SJSA1 (cell line): Measurements from ENCODE around the gene FOCAD. TPM values are rescaled to one million over a fixed set of nuclear protein-coding genes. Genes with fewer than 3 reads are reported as not detected.
A peak's percentile ranks its signal among the peaks of the same experiment; 100 is the strongest.
"Not testable (repeated sequence)": the region's sequence is repeated elsewhere in the genome, so short reads cannot be mapped to it uniquely, and the experiment has no call there.

Source experiments
- DNase-seq, 2 experiments: peaks; one replicate each; pipeline ENCODE4 v3.0.0-alpha.2; 2015 to 2020; ENCODE audit warnings: low spot score in 2 of 2, low read depth in 1 of 2
- H3K27ac ChIP-seq: fragments of 250-450 bp; sonication (Bioruptor Pico); 2 replicates; pipeline ENCODE4 v1.5.1; 2020; ENCODE audit warnings: mild to moderate bottlenecking, moderate library complexity
- H3K27me3 ChIP-seq: fragments of 250-450 bp; sonication (Bioruptor Pico); replicated peaks from 2 replicates; pipeline ENCODE4 v1.5.1; 2020; ENCODE audit warnings: mild to moderate bottlenecking, moderate library complexity
- H3K36me3 ChIP-seq: fragments of 250-450 bp; sonication (Bioruptor Pico); 2 replicates; pipeline ENCODE4 v1.5.1; 2020; ENCODE audit warnings: mild to moderate bottlenecking
- H3K4me1 ChIP-seq: fragments of 250-450 bp; sonication (Bioruptor Pico); replicated peaks from 2 replicates; pipeline ENCODE4 v1.6.1; 2021; ENCODE audit warnings: mild to moderate bottlenecking
- H3K4me3 ChIP-seq: fragments of 250-450 bp; sonication (Bioruptor Pico); 2 replicates; pipeline ENCODE4 v1.5.1; 2020; ENCODE audit warnings: mild to moderate bottlenecking
- H3K9me3 ChIP-seq: fragments of 250-450 bp; sonication (Bioruptor Pico); replicated peaks from 2 replicates; pipeline ENCODE4 v1.5.1; 2020; ENCODE audit warnings: mild to moderate bottlenecking
- total RNA-seq: library from RNA; depleted of rRNA; stranded (reverse); fragments of >200 nt; shearing (Covaris generic); gene quantifications from 2 replicates; pipeline ENCODE4 v1.2.3, GENCODE V29; 2014

The FOCAD gene
- total RNA-seq, 1 experiment from 2014 or later: 25.0 TPM

- H3K4me1 ChIP-seq, H3K36me3 ChIP-seq, H3K9me3 ChIP-seq, H3K4me3 ChIP-seq, DNase-seq, H3K27me3 ChIP-seq, H3K27ac ChIP-seq: not testable (repeated sequence)
Measured at GRCh38 chr9:20974191-20974938, 290.3 kb downstream of the FOCAD start.

GRCh38 chr9:20978249-20978648 is 294.2 kb downstream of the FOCAD start:
- no peak for DNase-seq
- Histone ChIP-seq H3K4me1 (peaks cover 22% of the 10 kb centered on the region), H3K4me3 (no peak overlapping the region), H3K27ac (no peak overlapping the region), H3K36me3 (peaks cover 4% of the 10 kb centered on the region; the same call in 1 of the 2 replicates), H3K9me3 (no peaks in the 10 kb centered on the region), H3K27me3 (no peaks in the 10 kb centered on the region)

- Histone ChIP-seq H3K9me3 (no peaks in the 10 kb centered on the region), H3K36me3 (peaks cover 4% of the 10 kb centered on the region; the same call in 1 of the 2 replicates), H3K27ac (peak overlapping the region; percentile 82), H3K4me3 (no peak overlapping the region), H3K4me1 (peaks cover 22% of the 10 kb centered on the region), H3K27me3 (no peaks in the 10 kb centered on the region)
- peak in 1 of 2 experiments; percentile 60 for DNase-seq
Measured at GRCh38 chr9:20980832-20981455, 296.9 kb downstream of the FOCAD start.

- Histone ChIP-seq H3K4me1 (peaks cover 22% of the 10 kb centered on the region), H3K27ac (peak overlapping the region; percentile 82), H3K36me3 (peaks cover 4% of the 10 kb centered on the region; the same call in 1 of the 2 replicates), H3K27me3 (no peaks in the 10 kb centered on the region), H3K4me3 (no peak overlapping the region), H3K9me3 (no peaks in the 10 kb centered on the region)
- peak; percentile 64 to 83 for DNase-seq
Measured at GRCh38 chr9:20981486-20981885, 297.4 kb downstream of the FOCAD start.

- Histone ChIP-seq H3K4me1 (peaks cover 22% of the 10 kb centered on the region), H3K36me3 (peaks cover 4% of the 10 kb centered on the region; the same call in 1 of the 2 replicates), H3K4me3 (no peak overlapping the region), H3K9me3 (no peaks in the 10 kb centered on the region), H3K27ac (no peak overlapping the region), H3K27me3 (no peaks in the 10 kb centered on the region)
- no peak for DNase-seq
Measured at GRCh38 chr9:20984506-20984905, 300.4 kb downstream of the FOCAD start.

GRCh38 chr9:20985851-20986600 is 302.0 kb downstream of the FOCAD start:
- H3K4me1 ChIP-seq: peaks cover 13% of the 10 kb centered on the region
- H3K27me3 ChIP-seq: no peaks in the 10 kb centered on the region
- no peak overlapping the region for H3K4me3 ChIP-seq
- H3K9me3 ChIP-seq: no peaks in the 10 kb centered on the region
- no peak overlapping the region for H3K27ac ChIP-seq
- H3K36me3 ChIP-seq: peaks cover 4% of the 10 kb centered on the region; the same call in 1 of the 2 replicates
- DNase-seq: no peak

- H3K9me3 ChIP-seq: no peaks in the 10 kb centered on the region
- H3K36me3 ChIP-seq: peaks cover 4% of the 10 kb centered on the region; the same call in 1 of the 2 replicates
- H3K4me3 ChIP-seq: no peak overlapping the region
- no peak for DNase-seq
- no peak overlapping the region for H3K27ac ChIP-seq
- H3K27me3 ChIP-seq: no peaks in the 10 kb centered on the region
- H3K4me1 ChIP-seq: peaks cover under 1% of the 10 kb centered on the region; the same call in 1 of the 2 replicates
Measured at GRCh38 chr9:20987521-20987920, 303.5 kb downstream of the FOCAD start.

- no peaks in the 10 kb centered on the region for H3K9me3 ChIP-seq
- no peak overlapping the region for H3K27ac ChIP-seq
- no peaks in the 10 kb centered on the region for H3K36me3 ChIP-seq
- no peaks in the 10 kb centered on the region for H3K4me1 ChIP-seq
- H3K27me3 ChIP-seq: no peaks in the 10 kb centered on the region
- no peak for DNase-seq
- H3K4me3 ChIP-seq: no peak overlapping the region
Measured at GRCh38 chr9:20988061-20988460, 304.0 kb downstream of the FOCAD start.

GRCh38 chr9:20988671-20989315 is 304.7 kb downstream of the FOCAD start:
- H3K27me3 ChIP-seq: no peaks in the 10 kb centered on the region
- no peaks in the 10 kb centered on the region for H3K4me1 ChIP-seq
- no peak overlapping the region for H3K4me3 ChIP-seq
- no peaks in the 10 kb centered on the region for H3K36me3 ChIP-seq
- DNase-seq: no peak
- no peak overlapping the region for H3K27ac ChIP-seq
- no peaks in the 10 kb centered on the region for H3K9me3 ChIP-seq

GRCh38 chr9:20989923-20990341 is 305.9 kb downstream of the FOCAD start:
- DNase-seq: no peak
- Histone ChIP-seq H3K27ac (no peak overlapping the region), H3K9me3 (no peaks in the 10 kb centered on the region), H3K36me3 (no peaks in the 10 kb centered on the region), H3K4me1 (no peaks in the 10 kb centered on the region), H3K4me3 (no peak overlapping the region), H3K27me3 (no peaks in the 10 kb centered on the region)

- Histone ChIP-seq H3K4me1 (no peaks in the 10 kb centered on the region), H3K27me3 (no peaks in the 10 kb centered on the region), H3K9me3 (no peaks in the 10 kb centered on the region), H3K36me3 (no peaks in the 10 kb centered on the region), H3K27ac (no peak overlapping the region), H3K4me3 (no peak overlapping the region)
- no peak for DNase-seq
Measured at GRCh38 chr9:20990867-20991266, 306.8 kb downstream of the FOCAD start.

- no peak overlapping the region for H3K4me3 ChIP-seq
- DNase-seq: no peak
- H3K36me3 ChIP-seq: no peaks in the 10 kb centered on the region
- no peaks in the 10 kb centered on the region for H3K27me3 ChIP-seq
- H3K4me1 ChIP-seq: no peaks in the 10 kb centered on the region
- H3K27ac ChIP-seq: no peak overlapping the region
- H3K9me3 ChIP-seq: no peaks in the 10 kb centered on the region
Measured at GRCh38 chr9:20994486-20994885, 310.4 kb downstream of the FOCAD start.

GRCh38 chr9:20995616-20996015 is 311.6 kb downstream of the FOCAD start:
- Histone ChIP-seq H3K27me3 (no peaks in the 10 kb centered on the region), H3K9me3 (no peaks in the 10 kb centered on the region), H3K4me3 (no peak overlapping the region), H3K4me1 (no peaks in the 10 kb centered on the region), H3K27ac (no peak overlapping the region), H3K36me3 (no peaks in the 10 kb centered on the region)
- DNase-seq: no peak
